K562 (cell line): ENCODE data around the gene MYOT. TPM values are rescaled to one million over a fixed set of nuclear protein-coding genes. Genes with fewer than 3 reads are reported as not detected.

ENCODE experiments used
- ATAC-seq: fragments of 200-7000 bp; cut with Tn5 transposase; 3 replicates; pipeline ENCODE4 v1.9.1; 2020; ENCODE audit warnings: moderate library complexity
- BruUV-seq: library from RNA; stranded (reverse); fragments of 400-500 nt; replicated peaks from 2 replicates; lab custom pipeline; 2021; lab: Mats Ljungman, UMichigan
- CTCF ChIA-PET: fragments of 300-600 bp; formaldehyde crosslinking; extraction: SDS; loops from one replicate; lab custom pipeline; 2021; ENCODE audit warnings: low intra/inter-chr PET ratio; lab: Yijun Ruan, JAX
- POLR2A ChIA-PET: fragments of 300-600, 350-650 bp; sonication (Branson Sonifier 250); formaldehyde crosslinking; extraction: SDS; loops from one replicate; lab custom pipeline; 2021; ENCODE audit warnings: antibody characterized with exemption, inconsistent platforms; lab: Yijun Ruan, JAX
- DNase-seq, 4 experiments: peaks; one replicate each; pipeline versions ENCODE4 v3.0.0 to v3.0.0-alpha.2; 2011 to 2018; ENCODE audit warnings: low spot score in 3 of 4, mixed read lengths in 3 of 4; ENCODE audit errors: extremely low read depth in 1 of 4
- FAIRE-seq: peaks from 2 replicates; lab custom pipeline; 2011; peaks lifted over from hg19 to GRCh38; lab: Jason Lieb, UNC
- H2AFZ ChIP-seq: 2 replicates; pipeline ENCODE4 v1.6.0; 2011; ENCODE audit warnings: low read depth, low read length, control low read depth, inconsistent platforms
- H3K27ac ChIP-seq: fragments of 200-600 bp; 3 replicates; pipeline ENCODE4 v1.8.0; 2011; ENCODE audit warnings: low read depth, mild to moderate bottlenecking, control low read depth, inconsistent platforms, low read length, moderate library complexity, mixed read lengths; ENCODE audit errors: extremely low read depth
- H3K27me3 ChIP-seq, 2 experiments: fragments of 300-600 bp in 1 of 2; 2 replicates in 1 of 2; 3 replicates in 1 of 2; pipeline versions ENCODE4 v1.6.0 to v1.8.0; 2011; ENCODE audit warnings: inconsistent platforms in 2 of 2, low read length in 2 of 2, mild to moderate bottlenecking in 1 of 2, mixed read lengths in 1 of 2, moderate library complexity in 1 of 2; ENCODE audit not compliant: control insufficient read depth in 2 of 2, insufficient read depth in 2 of 2
- H3K36me3 ChIP-seq: fragments of 300-600 bp; 3 replicates; pipeline ENCODE4 v1.8.0; 2011; ENCODE audit warnings: mild to moderate bottlenecking, low read length, inconsistent platforms; ENCODE audit not compliant: control insufficient read depth, insufficient read depth
- H3K4me1 ChIP-seq, 2 experiments: fragments of 200-600 bp in 1 of 2; replicated peaks in 1 of 2; 2 replicates in 1 of 2; 3 replicates in 1 of 2; pipeline versions ENCODE4 v1.5.1 to v1.8.0; 2011; ENCODE audit warnings: inconsistent platforms in 2 of 2, low read length in 2 of 2, mild to moderate bottlenecking in 1 of 2, mixed read lengths in 1 of 2, moderate library complexity in 1 of 2; ENCODE audit not compliant: control insufficient read depth in 2 of 2, insufficient read depth in 2 of 2
- H3K4me2 ChIP-seq: 2 replicates; pipeline ENCODE4 v1.6.1; 2011; ENCODE audit warnings: low read length, control low read depth, inconsistent platforms, mixed read lengths; ENCODE audit not compliant: insufficient read depth
- H3K4me3 ChIP-seq: fragments of 200-600 bp; sonication (generic), shearing (Covaris generic); 2 replicates; pipeline ENCODE4 v1.5.1; 2016; ENCODE audit warnings: control low read depth, inconsistent platforms
- H3K79me2 ChIP-seq: fragments of 200-600 bp; 3 replicates; pipeline ENCODE4 v1.8.0; 2011; ENCODE audit warnings: low read length, inconsistent platforms; ENCODE audit not compliant: control insufficient read depth, insufficient read depth
- H3K9ac ChIP-seq, 2 experiments: 2 replicates each; pipeline versions ENCODE4 v1.6.0 to v1.6.1; 2011; ENCODE audit warnings: low read depth in 2 of 2, low read length in 2 of 2, control low read depth in 1 of 2, inconsistent platforms in 1 of 2, mild to moderate bottlenecking in 1 of 2, mixed read lengths in 1 of 2; ENCODE audit not compliant: insufficient read depth in 1 of 2
- H3K9me1 ChIP-seq: one replicate; pipeline ENCODE4 v1.6.0; 2011; ENCODE audit warnings: inconsistent platforms, mild to moderate bottlenecking, low read length, moderate library complexity; ENCODE audit not compliant: control insufficient read depth, insufficient read depth
- H3K9me3 ChIP-seq: replicated peaks from 2 replicates; pipeline ENCODE4 v1.5.1; 2011; ENCODE audit warnings: low read depth, low read length, inconsistent platforms; ENCODE audit not compliant: control insufficient read depth, insufficient read depth
- H4K20me1 ChIP-seq: replicated peaks from 2 replicates; pipeline ENCODE4 v1.6.1; 2011; ENCODE audit warnings: low read length, inconsistent platforms, mixed read lengths; ENCODE audit not compliant: control insufficient read depth, insufficient read depth
- CHD1 ChIP-seq: fragments of 200-600 bp; sonication (generic); IDR thresholded peaks from one replicate; pipeline ENCODE4 v1.6.1; 2012; ENCODE audit warnings: mild to moderate bottlenecking, moderate library complexity, low read length, inconsistent platforms
- E2F1 ChIP-seq: sonication (generic); formaldehyde crosslinking; IDR thresholded peaks from 2 replicates; pipeline ENCODE4 v1.8.1; 2023; ENCODE audit warnings: mild to moderate bottlenecking, missing genetic modification reagents, moderate library complexity
- ESRRA ChIP-seq: fragments of 450-650 bp; IDR thresholded peaks from 2 replicates; pipeline ENCODE4 v1.6.1; 2014; ENCODE audit warnings: low read depth, mild to moderate bottlenecking, moderate library complexity, borderline replicate concordance
- FOXA1 ChIP-seq: fragments of 450-650 bp; IDR thresholded peaks from 2 replicates; pipeline ENCODE4 v1.6.1; 2016; ENCODE audit warnings: mild to moderate bottlenecking, borderline replicate concordance
- FOXA3 ChIP-seq, 2 experiments: fragments of 450-650 bp in 1 of 2; sonication (generic) in 1 of 2; formaldehyde crosslinking; IDR thresholded peaks in 1 of 2; conservative IDR thresholded peaks in 1 of 2; 2 replicates each; pipeline versions ENCODE4 v1.4.0 to v1.8.0; 2020 to 2022; ENCODE audit warnings: mild to moderate bottlenecking in 2 of 2, missing genetic modification reagents in 1 of 2
- HMG20A ChIP-seq: fragments of 450-650 bp; formaldehyde crosslinking; conservative IDR thresholded peaks from 2 replicates; pipeline ENCODE4 v1.4.0; 2020; ENCODE audit warnings: mild to moderate bottlenecking, mixed read lengths
- SMAD4 ChIP-seq: fragments of 250-450 bp; sonication (Bioruptor Pico); conservative IDR thresholded peaks from 2 replicates; pipeline ENCODE4 v1.8.0; 2021; ENCODE audit warnings: inconsistent platforms, mild to moderate bottlenecking, moderate library complexity
- TEAD1 ChIP-seq, 2 experiments: fragments of 450-650 bp in 1 of 2; sonication (generic) in 1 of 2; formaldehyde crosslinking; IDR thresholded peaks; 2 replicates each; pipeline versions ENCODE4 v1.4.0 to v1.8.0; 2020 to 2022; ENCODE audit warnings: mild to moderate bottlenecking in 2 of 2, missing genetic modification reagents in 1 of 2
- ZNF274 ChIP-seq: IDR thresholded peaks from 2 replicates; pipeline ENCODE4 v1.6.1; 2011; ENCODE audit warnings: low read depth, mild to moderate bottlenecking, low read length, moderate library complexity, borderline replicate concordance
- ZNF354B ChIP-seq: fragments of 250-450 bp; sonication (Bioruptor Pico); IDR thresholded peaks from 2 replicates; pipeline ENCODE4 v1.4.0; 2020
- WGBS: fragments of 100-300 bp; shearing (Covaris generic); methylation state at CpG from one replicate; pipeline ENCODE4 v1.1.6; 2016; ENCODE audit warnings: low coverage, mixed read lengths; ENCODE audit not compliant: insufficient coverage; ENCODE audit errors: missing lambda C conversion rate; 5-methylcytosine and 5-hydroxymethylcytosine counted together
- in situ Hi-C: fragments of 300-500 bp; cut with MboI; formaldehyde crosslinking; loops from 4 replicates; pipeline ENCODE4 v1.15.0; 2018; ENCODE audit warnings: inconsistent platforms, mixed read lengths
- intact Hi-C: fragments of 100-400 bp; cut with micrococcal nuclease; formaldehyde crosslinking; loops from 2 replicates; pipeline ENCODE4 v1.14.2; 2022
- polyA plus RNA-seq, 8 experiments: library from polyadenylated mRNA; depleted of rRNA in 4 of 8; stranded (reverse) in 5 of 8; unstranded in 3 of 8; fragments of >200 nt; fragmentation: Nextera tagmentation in 2 of 8; fragmentation: Illumina TruSeq in 1 of 8; extraction: Ambion mirVana in 2 of 8; extraction: Trizol in 1 of 8; gene quantifications; 2 replicates each; pipeline versions ENCODE4 v1.2.1 to v1.2.3, GENCODE V29; 2011 to 2014; ENCODE audit warnings: inconsistent platforms in 1 of 8, missing spikeins in 1 of 8
- total RNA-seq, 7 experiments: library from RNA; depleted of rRNA in 6 of 7; stranded (reverse); fragments of >200 nt in 6 of 7; fragmentation: Illumina TruSeq in 2 of 7; extraction: Trizol in 2 of 7; gene quantifications; 2 replicates each; pipeline versions ENCODE4 v1.2.1 to v1.2.3, GENCODE V29; 2011 to 2021; ENCODE audit warnings: low replicate concordance in 1 of 7
- TF ChIP-seq, protein P1 (sequence below): fragments of 250-450 bp; sonication (Bioruptor Pico); IDR thresholded peaks from 2 replicates; pipeline ENCODE4 v1.5.0; 2021; ENCODE audit warnings: mild to moderate bottlenecking, moderate library complexity

The MYOT gene
- total and polyA plus RNA-seq, 9 of the 15 experiments (the other 6 are each of a cell fraction or from before 2014, with no cell fraction given) = 0.24 to 0.38 TPM; not detected in 7

DNA sequence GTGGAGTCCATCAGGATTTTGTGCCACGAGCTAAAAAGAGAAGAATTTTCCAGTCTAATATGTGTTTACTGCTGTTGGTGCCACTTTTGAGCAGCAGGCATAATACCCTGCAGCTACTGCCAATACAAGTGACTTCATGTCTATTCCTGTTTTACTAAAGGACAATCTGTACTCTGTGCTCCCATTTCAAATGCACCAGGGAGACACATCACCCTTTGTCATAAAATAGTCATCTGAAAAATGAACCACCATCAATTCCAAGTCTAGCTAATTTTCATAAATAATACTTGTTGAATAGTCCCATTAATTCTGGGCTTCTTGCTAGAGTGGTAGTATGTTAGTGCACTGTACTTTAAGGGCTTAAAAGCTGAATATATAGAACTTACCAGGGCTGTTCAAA is 12.7 kb downstream of the MYOT start:
- in situ Hi-C loops (no loop called here), intact Hi-C loops (no loop called here)
- H3K9me3 ChIP-seq = no peaks in the 10 kb centered on the region
- no peaks in the 10 kb centered on the region for H3K9me1 ChIP-seq
- no TSS peak for BruUV-seq
- H3K27ac ChIP-seq = no peak overlapping the region
- TF ChIP-seq HMG20A (no peak), FOXA3 (CRISPR knock-in tag; conservative IDR thresholded peaks at IDR 0.05 in 1 of 2, IDR thresholded peaks at IDR 0.05 in 1 of 2) (no peak), TEAD1 (CRISPR knock-in tag; IDR thresholded peaks at IDR 0.05) (no peak), FOXA1 (no peak), ZNF274 (no peak), SMAD4 (CRISPR knock-in tag) (no peak), ESRRA (no peak), E2F1 (CRISPR knock-in tag) (no peak), ZNF354B (CRISPR knock-in tag) (no peak), CHD1 (no peak)
- TF ChIP-seq, protein P1, sequence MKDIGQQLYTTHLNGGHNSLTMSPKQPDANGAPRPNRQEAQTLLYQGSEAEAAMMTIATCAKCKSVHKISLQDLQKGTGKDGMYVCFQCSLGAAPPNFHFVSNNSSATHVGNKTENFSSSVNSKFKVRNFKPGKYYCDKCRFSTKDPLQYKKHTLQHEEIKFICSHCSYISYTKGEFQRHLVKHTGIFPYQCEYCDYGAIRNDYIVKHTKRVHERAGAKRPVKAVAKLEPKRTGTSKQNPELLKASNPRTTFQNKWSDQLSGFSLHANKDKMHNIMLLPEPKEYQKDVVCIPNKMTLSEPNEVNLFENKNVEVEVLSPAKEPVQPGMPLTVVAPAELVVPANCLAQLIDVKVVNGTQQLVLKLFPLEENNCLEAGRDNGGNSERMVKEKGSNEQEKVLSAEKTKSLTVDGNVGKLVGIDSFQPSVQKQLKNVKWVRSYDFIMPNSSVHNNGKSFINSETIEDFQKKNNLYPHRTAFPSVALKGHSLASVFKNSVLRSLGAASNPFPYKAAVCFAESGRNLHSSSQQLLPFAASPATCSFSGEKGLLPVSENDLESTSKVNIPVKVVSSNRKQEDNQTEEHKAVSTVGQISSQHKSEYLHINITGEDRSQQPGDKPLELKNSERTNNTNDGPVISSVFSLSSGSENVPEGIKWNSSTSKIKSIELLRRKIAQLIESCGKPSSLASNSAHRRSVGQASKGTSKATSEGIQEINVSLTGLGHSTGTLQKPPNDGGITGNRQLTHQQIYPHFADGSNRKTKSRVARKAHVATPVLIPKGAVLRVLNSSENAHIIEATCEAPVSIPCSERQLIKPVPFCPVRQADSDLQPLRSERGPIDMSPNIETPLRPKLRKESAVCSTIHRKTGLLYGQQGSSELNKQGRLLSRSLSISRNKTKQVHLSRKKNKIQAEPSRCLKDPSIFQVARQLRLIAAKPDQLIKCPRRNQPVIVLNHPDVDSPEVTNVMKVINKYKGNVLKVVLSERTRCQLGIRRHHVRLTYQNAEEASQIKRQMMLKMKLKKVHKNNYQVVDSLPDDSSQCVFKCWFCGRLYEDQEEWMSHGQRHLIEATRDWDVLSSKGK (CRISPR knock-in tag) = no peak
- WGBS = 14% methylated on average over 1 of the region's 1 CpG
- CTCF ChIA-PET = no interaction called here
- H3K36me3 ChIP-seq = no peaks in the 10 kb centered on the region
- no peak overlapping the region for H3K4me2 ChIP-seq
- DNase-seq = no peak
- H3K4me1 ChIP-seq = no peaks in the 10 kb centered on the region
- H2AFZ ChIP-seq = no peak overlapping the region
- no peak overlapping the region for H3K4me3 ChIP-seq
- no peak overlapping the region for H3K9ac ChIP-seq
- no peaks in the 10 kb centered on the region for H3K27me3 ChIP-seq
- H4K20me1 ChIP-seq = no peaks in the 10 kb centered on the region
- H3K79me2 ChIP-seq = no peaks in the 10 kb centered on the region
- ATAC-seq = no peak
- no peak for FAIRE-seq
- POLR2A ChIA-PET = interaction anchor here (3.5 kb wide), 1 partner anchor 9 kb away, joined by 21 read pairs; the partner anchor contains the start of gene PKD2L2
